Stomach smooth muscle (tissue), 2 donors: ENCODE results near the gene APOA5.

ENCODE experiments used
- H3K27ac ChIP-seq: one replicate; pipeline ENCODE4 v1.7.0; 2013; ENCODE audit warnings: mild to moderate bottlenecking, low read length, inconsistent platforms
- H3K27me3 ChIP-seq, 2 donors: one replicate each; pipeline ENCODE4 v1.7.0; 2013; ENCODE audit warnings: low read length in 2 of 2; ENCODE audit not compliant: insufficient read depth in 2 of 2, control insufficient read depth in 1 of 2
- H3K36me3 ChIP-seq, 2 donors: one replicate each; pipeline ENCODE4 v1.7.0; 2013; ENCODE audit warnings: low read length in 2 of 2; ENCODE audit not compliant: control insufficient read depth in 2 of 2, insufficient read depth in 2 of 2
- H3K4me1 ChIP-seq: one replicate; pipeline ENCODE4 v1.7.0; 2013; ENCODE audit warnings: low read length; ENCODE audit not compliant: control insufficient read depth, insufficient read depth
- H3K4me3 ChIP-seq, 2 donors: one replicate each; pipeline ENCODE4 v1.7.0; 2013; ENCODE audit warnings: low read length in 2 of 2
- H3K9ac ChIP-seq, 2 donors: one replicate each; pipeline ENCODE4 v1.7.0; 2013; ENCODE audit warnings: low read length in 2 of 2, mild to moderate bottlenecking in 1 of 2
- H3K9me3 ChIP-seq, 2 donors: one replicate each; pipeline ENCODE4 v1.7.0; 2013; ENCODE audit warnings: low read length in 2 of 2; ENCODE audit not compliant: control insufficient read depth in 2 of 2
- donor health status: healthy.
- donor health status: Pancreatic carcinoma.

Gene APOA5

GRCh38 chr11:116833816-116834534 lies 42.3 kb upstream of the APOA5 start:
- H3K9me3 ChIP-seq: no peaks in the 10 kb centered on the region
- no peak overlapping the region for H3K4me3 ChIP-seq
- H3K9ac ChIP-seq: no peak overlapping the region
- no peaks in the 10 kb centered on the region for H3K27me3 ChIP-seq
- no peak overlapping the region for H3K27ac ChIP-seq
- H3K4me1 ChIP-seq: peaks cover 20% of the 10 kb centered on the region
- H3K36me3 ChIP-seq: no peaks in the 10 kb centered on the region

- peaks cover 20% of the 10 kb centered on the region for H3K4me1 ChIP-seq
- H3K27me3 ChIP-seq: no peaks in the 10 kb centered on the region
- no peak overlapping the region for H3K27ac ChIP-seq
- no peaks in the 10 kb centered on the region for H3K36me3 ChIP-seq
- H3K9me3 ChIP-seq: no peaks in the 10 kb centered on the region
- no peak overlapping the region for H3K4me3 ChIP-seq
- H3K9ac ChIP-seq: no peak overlapping the region
Observed at GRCh38 chr11:116833491-116833815, 41.8 kb upstream of the APOA5 start.

GRCh38 chr11:116832350-116833290 lies 40.9 kb upstream of the APOA5 start:
- H3K9me3 ChIP-seq: no peaks in the 10 kb centered on the region
- H3K36me3 ChIP-seq: no peaks in the 10 kb centered on the region
- no peak overlapping the region for H3K27ac ChIP-seq
- H3K4me3 ChIP-seq: no peak overlapping the region
- H3K9ac ChIP-seq: no peak overlapping the region
- peaks cover 20% of the 10 kb centered on the region for H3K4me1 ChIP-seq
- H3K27me3 ChIP-seq: no peaks in the 10 kb centered on the region

GRCh38 chr11:116831790-116832349 lies 40.2 kb upstream of the APOA5 start:
- Histone ChIP-seq H3K4me1 (peaks cover 20% of the 10 kb centered on the region), H3K27me3 (no peaks in the 10 kb centered on the region), H3K9ac (no peak overlapping the region), H3K9me3 (no peaks in the 10 kb centered on the region), H3K27ac (no peak overlapping the region), H3K4me3 (no peak overlapping the region), H3K36me3 (no peaks in the 10 kb centered on the region)

- no peak overlapping the region for H3K4me3 ChIP-seq
- H3K36me3 ChIP-seq: no peaks in the 10 kb centered on the region
- no peak overlapping the region for H3K9ac ChIP-seq
- no peaks in the 10 kb centered on the region for H3K9me3 ChIP-seq
- H3K27ac ChIP-seq: no peak overlapping the region
- peaks cover 8% of the 10 kb centered on the region for H3K4me1 ChIP-seq
- H3K27me3 ChIP-seq: no peaks in the 10 kb centered on the region
Observed at GRCh38 chr11:116830184-116830912, 38.7 kb upstream of the APOA5 start.

GRCh38 chr11:116829525-116830183 lies 38.0 kb upstream of the APOA5 start, which contains the start of gene APOC3:
Gene APOC3, plus strand, starts transcription at chr11:116829907. Its CDS starts 676 bp downstream, at chr11:116830583.
- Histone ChIP-seq H3K4me1 (peaks cover 1% of the 10 kb centered on the region), H3K27me3 (no peaks in the 10 kb centered on the region), H3K9ac (no peak within 1 kb of the TSS), H3K9me3 (no peaks in the 10 kb centered on the region), H3K36me3 (no peaks in the 10 kb centered on the region), H3K27ac (no peak within 1 kb of the TSS), H3K4me3 (no peak within 1 kb of the TSS)

GRCh38 chr11:116828632-116829524 lies 37.2 kb upstream of the APOA5 start:
- Histone ChIP-seq H3K36me3 (no peaks in the 10 kb centered on the region), H3K27ac (no peak overlapping the region), H3K4me1 (no peaks in the 10 kb centered on the region), H3K4me3 (no peak overlapping the region), H3K9ac (no peak overlapping the region), H3K27me3 (no peaks in the 10 kb centered on the region), H3K9me3 (no peaks in the 10 kb centered on the region)

- H3K4me1 ChIP-seq: no peaks in the 10 kb centered on the region
- H3K9ac ChIP-seq: no peak overlapping the region
- no peak overlapping the region for H3K4me3 ChIP-seq
- H3K9me3 ChIP-seq: no peaks in the 10 kb centered on the region
- no peak overlapping the region for H3K27ac ChIP-seq
- H3K36me3 ChIP-seq: no peaks in the 10 kb centered on the region
- H3K27me3 ChIP-seq: no peaks in the 10 kb centered on the region
Observed at GRCh38 chr11:116827461-116827860, 35.8 kb upstream of the APOA5 start.

- Histone ChIP-seq H3K9me3 (no peaks in the 10 kb centered on the region), H3K9ac (no peak overlapping the region), H3K4me1 (no peaks in the 10 kb centered on the region), H3K4me3 (no peak overlapping the region), H3K36me3 (no peaks in the 10 kb centered on the region), H3K27me3 (no peaks in the 10 kb centered on the region), H3K27ac (no peak overlapping the region)
Observed at GRCh38 chr11:116826751-116827431, 35.2 kb upstream of the APOA5 start.
